Adipocyte (in vitro differentiated cells): Measurements from ENCODE around the gene SVEP1.
"Not testable (repeated sequence)": the region's sequence is repeated elsewhere in the genome, so short reads cannot be mapped to it uniquely, and the experiment has no call there.

Experiments
- DNase-seq: peaks from one replicate; pipeline ENCODE4 v3.0.0-alpha.2; 2015; ENCODE audit warnings: low read depth
- H3K27me3 ChIP-seq: replicated peaks from 2 replicates; pipeline ENCODE4 v1.7.0; 2013; ENCODE audit warnings: mild to moderate bottlenecking, low read length, moderate library complexity; ENCODE audit not compliant: control insufficient read depth, insufficient read depth
- H3K36me3 ChIP-seq: 2 replicates; pipeline ENCODE4 v1.7.0; 2013; ENCODE audit warnings: low read length, mild to moderate bottlenecking, moderate library complexity; ENCODE audit not compliant: control insufficient read depth, insufficient read depth, severe bottlenecking
- H3K4me1 ChIP-seq: 2 replicates; pipeline ENCODE4 v1.7.0; 2013; ENCODE audit warnings: mild to moderate bottlenecking, low read length, moderate library complexity; ENCODE audit not compliant: control insufficient read depth, insufficient read depth
- H3K4me3 ChIP-seq: 2 replicates; pipeline ENCODE4 v1.7.0; 2013; ENCODE audit warnings: mild to moderate bottlenecking, low read length, moderate library complexity
- H3K9ac ChIP-seq: 2 replicates; pipeline ENCODE4 v1.7.0; 2013; ENCODE audit warnings: mild to moderate bottlenecking, low read length, moderate library complexity
- H3K9me3 ChIP-seq: 2 replicates; pipeline ENCODE4 v1.7.0; 2013; ENCODE audit warnings: mild to moderate bottlenecking, low read length, moderate library complexity; ENCODE audit not compliant: control insufficient read depth

SVEP1 gene

GRCh38 chr9:110405858-110406443 is 173.6 kb downstream of the SVEP1 start:
- H3K9ac ChIP-seq: no peak overlapping the region
- peaks cover 99% of the 10 kb centered on the region for H3K36me3 ChIP-seq
- H3K27me3 ChIP-seq: no peaks in the 10 kb centered on the region
- H3K4me1 ChIP-seq: no peaks in the 10 kb centered on the region
- no peaks in the 10 kb centered on the region for H3K9me3 ChIP-seq
- no peak overlapping the region for H3K4me3 ChIP-seq
- DNase-seq: no peak

- Histone ChIP-seq H3K9me3 (no peaks in the 10 kb centered on the region), H3K36me3 (peaks cover 99% of the 10 kb centered on the region), H3K27me3 (no peaks in the 10 kb centered on the region), H3K4me3 (no peak overlapping the region), H3K4me1 (no peaks in the 10 kb centered on the region), H3K9ac (no peak overlapping the region)
- DNase-seq: no peak
Measured at GRCh38 chr9:110404473-110404872, 175.1 kb downstream of the SVEP1 start.

GRCh38 chr9:110399983-110400382 is 179.6 kb downstream of the SVEP1 start:
- no peak for DNase-seq
- H3K9ac ChIP-seq: no peak overlapping the region

GRCh38 chr9:110398992-110399391 is 180.5 kb downstream of the SVEP1 start:
- H3K9me3 ChIP-seq, H3K4me1 ChIP-seq, DNase-seq, H3K9ac ChIP-seq, H3K4me3 ChIP-seq, H3K27me3 ChIP-seq: not testable (repeated sequence)
- H3K36me3 ChIP-seq: peaks cover 46% of the 10 kb centered on the region

More at GRCh38 chr9:110399983-110400382, 179.6 kb downstream of the SVEP1 start:
- Histone ChIP-seq H3K9me3 (no peaks in the 10 kb centered on the region), H3K4me1 (no peaks in the 10 kb centered on the region), H3K27me3 (no peaks in the 10 kb centered on the region), H3K36me3 (peaks cover 56% of the 10 kb centered on the region), H3K4me3 (no peak overlapping the region)

- H3K4me1 ChIP-seq: no peaks in the 10 kb centered on the region
- H3K9me3 ChIP-seq: no peaks in the 10 kb centered on the region
- no peak overlapping the region for H3K4me3 ChIP-seq
- peaks cover 57% of the 10 kb centered on the region for H3K36me3 ChIP-seq
- DNase-seq: no peak
- H3K9ac ChIP-seq: no peak overlapping the region
- no peaks in the 10 kb centered on the region for H3K27me3 ChIP-seq
Measured at GRCh38 chr9:110391826-110392485, 187.6 kb downstream of the SVEP1 start.

- H3K4me3 ChIP-seq: no peak overlapping the region
- H3K9ac ChIP-seq: no peak overlapping the region
- no peaks in the 10 kb centered on the region for H3K4me1 ChIP-seq
- no peak for DNase-seq
- no peaks in the 10 kb centered on the region for H3K9me3 ChIP-seq
- H3K36me3 ChIP-seq: peaks cover 84% of the 10 kb centered on the region
- no peaks in the 10 kb centered on the region for H3K27me3 ChIP-seq
Measured at GRCh38 chr9:110389148-110389750, 190.3 kb downstream of the SVEP1 start.

GRCh38 chr9:110383491-110383890 is 196.1 kb downstream of the SVEP1 start:
- no peak for DNase-seq
- H3K4me1 ChIP-seq: no peaks in the 10 kb centered on the region
- H3K9ac ChIP-seq: no peak overlapping the region
- H3K4me3 ChIP-seq: no peak overlapping the region
- peaks cover 99% of the 10 kb centered on the region for H3K36me3 ChIP-seq
- H3K9me3 ChIP-seq: no peaks in the 10 kb centered on the region
- no peaks in the 10 kb centered on the region for H3K27me3 ChIP-seq

GRCh38 chr9:110382731-110383130 is 196.8 kb downstream of the SVEP1 start:
- H3K4me1 ChIP-seq: no peaks in the 10 kb centered on the region
- no peak for DNase-seq
- no peaks in the 10 kb centered on the region for H3K9me3 ChIP-seq
- peaks cover 98% of the 10 kb centered on the region for H3K36me3 ChIP-seq
- no peak overlapping the region for H3K4me3 ChIP-seq
- H3K9ac ChIP-seq: no peak overlapping the region
- H3K27me3 ChIP-seq: no peaks in the 10 kb centered on the region

- H3K9ac ChIP-seq: no peak overlapping the region
Measured at GRCh38 chr9:110371411-110372007, 208.0 kb downstream of the SVEP1 start.

GRCh38 chr9:110370315-110370714 is 209.2 kb downstream of the SVEP1 start:
- Histone ChIP-seq H3K9ac (no peak overlapping the region), H3K36me3 (peaks cover 99% of the 10 kb centered on the region), H3K4me3 (no peak overlapping the region), H3K9me3 (no peaks in the 10 kb centered on the region), H3K27me3 (no peaks in the 10 kb centered on the region), H3K4me1 (peaks cover 9% of the 10 kb centered on the region)
- DNase-seq: peak; percentile 3

More at GRCh38 chr9:110371411-110372007, 208.0 kb downstream of the SVEP1 start:
- no peaks in the 10 kb centered on the region for H3K27me3 ChIP-seq
- H3K9me3 ChIP-seq: no peaks in the 10 kb centered on the region
- H3K36me3 ChIP-seq: peaks cover 99% of the 10 kb centered on the region
- peaks cover 9% of the 10 kb centered on the region for H3K4me1 ChIP-seq
- H3K4me3 ChIP-seq: no peak overlapping the region
- no peak for DNase-seq

GRCh38 chr9:110364451-110364850 is 215.1 kb downstream of the SVEP1 start:
- no peak overlapping the region for H3K9ac ChIP-seq
- peaks cover 50% of the 10 kb centered on the region for H3K36me3 ChIP-seq
- H3K4me3 ChIP-seq: no peak overlapping the region
- H3K4me1 ChIP-seq: no peaks in the 10 kb centered on the region
- DNase-seq: no peak
- peaks cover 4% of the 10 kb centered on the region for H3K9me3 ChIP-seq
- no peaks in the 10 kb centered on the region for H3K27me3 ChIP-seq
